HG03196 (cell line): ENCODE measurements around the gene NMD3.
"Not testable (repeated sequence)": the region's sequence is repeated elsewhere in the genome, so short reads cannot be mapped to it uniquely, and the experiment has no call there.

Experiments
- ATAC-seq: cut with Tn5 transposase; IDR thresholded peaks from one replicate; pipeline ENCODE4 v1.9.1; 2021; ENCODE audit not compliant: unreplicated experiment

The NMD3 gene

DNA sequence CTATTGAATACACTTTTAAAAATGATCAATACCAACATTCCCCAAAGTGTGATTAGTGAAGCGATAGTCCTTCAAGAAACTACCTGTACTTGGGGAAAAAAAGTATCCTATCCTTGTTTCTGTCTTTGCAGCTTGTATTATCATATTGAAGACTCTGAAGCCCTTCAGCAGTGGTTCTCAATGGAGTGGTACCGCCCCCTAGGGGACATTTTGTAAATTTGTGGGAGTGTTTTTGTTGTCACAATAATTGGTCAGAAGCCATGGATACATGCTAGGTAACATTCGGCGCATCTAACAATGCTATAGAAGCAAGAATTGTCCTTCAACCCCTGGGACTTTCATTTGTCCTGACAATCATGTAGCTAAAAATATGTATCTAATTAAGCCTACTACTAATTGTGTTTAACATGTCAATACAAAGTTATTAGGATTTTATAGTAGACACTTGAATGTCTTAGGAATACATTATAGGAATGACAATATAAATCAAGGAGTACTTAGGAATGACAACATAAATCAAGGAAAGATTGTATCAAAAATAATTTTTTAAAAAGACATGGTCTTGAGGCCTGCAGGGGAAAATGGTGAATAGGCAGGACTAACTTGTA lies 53.7 kb downstream of the NMD3 start:
- ATAC-seq: no peak

DNA sequence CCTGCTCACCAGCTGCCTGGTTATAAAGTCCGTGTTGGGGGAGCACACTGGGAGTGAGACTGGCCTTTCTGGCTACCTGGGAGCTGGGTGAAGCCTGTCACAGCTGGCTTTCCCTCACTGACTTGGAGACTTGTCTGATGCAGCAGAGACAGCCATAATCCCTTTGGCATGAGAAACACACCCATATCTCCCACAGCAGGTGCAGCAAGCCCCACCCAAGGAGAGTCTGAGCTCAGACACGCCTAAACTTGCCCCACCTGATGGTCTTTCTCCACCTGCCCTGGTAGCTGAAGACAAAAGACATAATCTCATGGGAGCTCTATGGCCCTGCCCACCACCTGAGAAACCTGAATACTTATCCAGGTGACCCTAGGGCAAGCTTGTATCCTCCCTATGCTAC lies 54.8 kb downstream of the NMD3 start:
- ATAC-seq: no peak

DNA sequence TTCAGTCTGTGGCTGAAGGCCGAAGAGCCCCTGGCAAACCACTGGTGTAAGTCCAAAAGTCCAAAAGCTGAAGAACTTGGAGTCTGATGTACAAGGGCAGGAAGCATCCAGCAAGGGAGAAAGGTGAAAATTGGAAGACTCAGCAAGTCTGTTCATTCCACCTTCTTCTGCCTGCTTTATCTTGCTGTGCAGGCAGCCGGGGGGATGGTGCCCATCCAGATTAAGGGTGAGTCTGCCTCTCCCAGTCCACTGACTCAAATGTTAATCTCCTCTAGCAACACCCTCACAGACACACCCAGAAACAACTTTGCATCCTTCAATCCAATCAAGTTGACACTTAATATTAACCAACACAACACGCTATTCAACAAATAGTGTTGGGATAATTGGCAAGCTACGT lies 61.3 kb downstream of the NMD3 start:
- ATAC-seq: not testable (repeated sequence)

DNA sequence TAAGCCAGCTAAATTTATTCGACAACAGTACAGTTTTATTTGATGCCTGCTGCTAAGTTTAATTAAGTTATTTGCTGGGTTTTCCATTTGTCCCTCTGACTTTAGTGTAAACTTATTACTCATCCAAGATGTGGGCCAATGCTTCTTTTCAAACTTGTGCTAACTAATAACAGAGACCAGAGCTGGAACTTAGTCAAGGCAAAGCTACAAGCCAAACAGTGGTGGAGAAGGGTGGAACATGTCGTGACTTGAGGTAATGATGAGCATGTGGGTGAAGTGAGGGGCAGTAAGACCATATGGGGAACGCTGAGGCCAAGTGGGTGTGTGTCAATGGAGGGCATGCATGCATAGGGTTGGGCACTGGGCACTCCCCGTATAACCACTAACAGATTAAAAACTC lies 63.9 kb downstream of the NMD3 start:
- no peak for ATAC-seq

DNA sequence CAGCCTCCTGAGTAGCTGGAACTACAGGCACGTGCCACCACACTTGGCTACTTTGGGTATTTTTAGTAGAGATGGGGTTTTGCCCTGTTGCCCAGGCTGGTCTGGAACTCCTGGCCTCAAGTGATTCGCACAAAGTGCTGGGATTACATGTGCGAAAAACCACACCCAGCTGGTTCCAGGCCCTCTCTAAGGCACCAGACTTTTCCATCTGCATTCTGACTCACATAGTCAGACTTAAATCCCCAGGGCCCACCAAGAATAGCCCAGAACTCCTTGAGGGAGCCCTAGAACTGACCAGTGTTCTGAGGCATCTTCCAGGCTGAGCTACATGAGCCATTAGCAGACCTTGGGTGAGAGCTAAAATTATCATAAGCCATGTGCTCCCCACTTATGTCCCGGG lies 68.1 kb downstream of the NMD3 start:
- no peak for ATAC-seq

DNA sequence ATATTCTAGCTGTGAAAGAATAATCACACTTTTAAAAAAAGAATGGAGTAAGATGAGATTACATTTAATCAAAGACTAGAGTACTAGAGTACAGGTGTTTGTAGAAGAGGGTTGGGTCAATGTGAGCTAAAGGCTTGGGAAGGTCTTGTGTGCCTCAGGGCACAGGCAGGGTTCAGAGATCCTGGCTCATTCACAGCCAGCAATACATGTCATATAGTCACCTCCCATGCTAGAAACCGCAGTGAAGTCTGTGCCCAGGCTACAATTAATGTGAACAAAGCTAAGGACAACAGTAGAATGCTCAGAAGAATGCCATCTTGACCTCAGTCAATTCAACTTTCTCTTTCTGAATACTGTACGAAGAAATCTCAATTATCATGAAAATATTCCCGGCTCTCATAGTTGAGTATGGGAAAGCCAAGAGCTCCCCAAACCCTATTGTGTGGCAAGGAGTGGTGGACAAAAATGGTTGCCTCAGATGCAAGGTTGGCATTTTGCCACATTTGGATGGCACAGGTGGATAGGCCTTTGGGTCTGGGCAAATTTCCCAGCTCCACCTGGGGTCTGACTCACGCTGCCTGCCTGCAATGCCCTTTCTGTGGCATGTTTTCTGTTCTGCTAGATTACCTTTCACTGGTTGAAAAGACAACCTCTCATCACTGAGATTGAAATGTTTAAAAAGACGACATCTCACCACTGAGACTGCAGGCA lies 70.2 kb downstream of the NMD3 start:
- no peak for ATAC-seq

DNA sequence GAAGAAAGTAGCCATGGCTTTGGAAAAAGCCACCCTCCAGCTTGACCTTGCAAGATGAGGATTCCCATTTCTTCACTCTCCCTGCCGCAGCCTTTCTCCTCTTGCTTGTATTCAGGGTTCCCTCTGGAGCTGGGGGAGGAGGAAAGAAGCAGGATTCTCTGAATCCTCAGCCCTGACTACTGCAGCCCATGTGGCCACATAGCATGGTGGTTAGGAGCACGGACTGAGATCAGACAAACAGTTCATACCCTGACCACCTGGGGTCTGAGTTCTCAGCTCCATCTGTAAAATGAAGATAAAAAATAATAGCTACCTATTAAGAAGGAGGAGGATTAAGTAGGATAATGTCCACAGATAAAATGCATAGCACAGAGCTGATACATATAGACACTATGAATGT lies 72.3 kb downstream of the NMD3 start:
- no peak for ATAC-seq

DNA sequence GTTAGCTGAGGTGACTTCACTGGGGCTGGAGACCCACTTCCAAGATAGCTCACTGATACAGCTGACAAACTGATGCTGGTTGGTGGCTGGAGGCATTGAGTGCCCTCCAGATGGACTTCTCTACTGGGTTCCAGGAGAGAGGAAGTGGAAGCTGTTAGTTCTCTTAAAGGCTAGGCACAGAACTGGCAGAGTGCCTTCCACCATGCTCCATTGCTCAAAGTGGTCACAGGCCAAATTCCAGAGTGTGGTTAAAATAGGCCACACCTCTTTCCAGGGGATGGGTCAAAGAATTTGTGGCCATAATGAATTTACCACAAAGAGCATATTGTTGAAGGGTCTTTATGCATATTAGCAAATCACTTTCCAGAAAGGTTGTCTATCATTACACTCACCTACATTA lies 74.2 kb downstream of the NMD3 start:
- no peak for ATAC-seq

DNA sequence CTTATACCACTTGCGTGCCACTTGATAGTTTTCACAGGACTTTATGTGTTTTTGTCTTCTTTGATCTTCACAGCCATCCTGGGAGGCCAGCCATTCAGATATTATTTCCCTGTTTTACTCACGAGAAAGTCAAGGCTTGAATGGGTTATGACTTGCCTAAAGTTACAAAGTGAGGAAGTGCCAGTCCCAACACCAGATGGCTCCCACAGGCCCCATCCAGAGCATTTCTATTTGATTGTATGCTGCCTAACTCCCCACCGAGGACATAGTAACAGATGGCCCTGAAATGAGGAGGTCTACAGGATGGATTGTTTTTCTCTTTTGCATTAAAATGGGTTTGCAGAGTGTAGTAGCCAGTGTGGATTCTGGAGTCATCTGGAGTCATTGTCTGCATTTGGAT lies 75.7 kb downstream of the NMD3 start:
- ATAC-seq: no peak
